Stimulated activated CD8-positive, alpha-beta memory T cell treated with anti-CD3 and anti-CD28 coated beads, Interleukin-4, amount 100 ng/mL, for 4 hours (primary cell): ENCODE results near the gene DKC1.
"Not testable (repeated sequence)": the region's sequence is repeated elsewhere in the genome, so short reads cannot be mapped to it uniquely, and the experiment has no call there.

ENCODE experiments used
- DNase-seq, 2 donors: peaks; one replicate each; pipeline ENCODE4 v3.0.0-alpha.2; 2020; ENCODE audit warnings: low read depth in 2 of 2, low spot score in 1 of 2

The DKC1 gene

DNA sequence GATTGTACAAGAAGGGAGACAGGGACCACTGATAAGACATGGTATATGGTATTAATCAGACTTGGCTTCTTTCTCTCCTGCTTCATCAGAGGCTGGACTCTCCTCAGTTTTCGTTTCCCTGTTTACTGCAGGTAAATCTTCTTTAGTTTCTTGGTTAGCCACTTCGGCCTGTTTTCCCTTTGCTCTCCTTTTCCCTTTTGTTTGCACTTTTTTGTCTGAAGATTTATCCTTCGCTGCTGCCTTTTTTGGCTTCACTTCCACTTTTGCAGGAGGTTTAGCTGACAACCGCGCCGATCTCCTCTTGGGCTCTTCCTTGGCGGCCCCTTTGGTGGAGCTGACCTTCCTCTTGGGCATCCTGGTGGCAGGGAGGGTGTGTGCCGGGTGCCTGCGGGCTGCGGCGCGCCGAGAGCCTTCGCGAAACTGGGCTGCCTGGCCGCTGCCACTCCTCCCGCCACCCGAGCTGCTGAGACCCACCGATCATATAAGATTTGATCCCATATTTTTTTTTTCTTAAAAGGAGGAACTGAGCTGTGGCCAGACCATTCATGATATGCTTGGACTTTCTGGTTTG, 54.5 kb downstream of the DKC1 start:
- DNase-seq: not testable (repeated sequence)

DNA sequence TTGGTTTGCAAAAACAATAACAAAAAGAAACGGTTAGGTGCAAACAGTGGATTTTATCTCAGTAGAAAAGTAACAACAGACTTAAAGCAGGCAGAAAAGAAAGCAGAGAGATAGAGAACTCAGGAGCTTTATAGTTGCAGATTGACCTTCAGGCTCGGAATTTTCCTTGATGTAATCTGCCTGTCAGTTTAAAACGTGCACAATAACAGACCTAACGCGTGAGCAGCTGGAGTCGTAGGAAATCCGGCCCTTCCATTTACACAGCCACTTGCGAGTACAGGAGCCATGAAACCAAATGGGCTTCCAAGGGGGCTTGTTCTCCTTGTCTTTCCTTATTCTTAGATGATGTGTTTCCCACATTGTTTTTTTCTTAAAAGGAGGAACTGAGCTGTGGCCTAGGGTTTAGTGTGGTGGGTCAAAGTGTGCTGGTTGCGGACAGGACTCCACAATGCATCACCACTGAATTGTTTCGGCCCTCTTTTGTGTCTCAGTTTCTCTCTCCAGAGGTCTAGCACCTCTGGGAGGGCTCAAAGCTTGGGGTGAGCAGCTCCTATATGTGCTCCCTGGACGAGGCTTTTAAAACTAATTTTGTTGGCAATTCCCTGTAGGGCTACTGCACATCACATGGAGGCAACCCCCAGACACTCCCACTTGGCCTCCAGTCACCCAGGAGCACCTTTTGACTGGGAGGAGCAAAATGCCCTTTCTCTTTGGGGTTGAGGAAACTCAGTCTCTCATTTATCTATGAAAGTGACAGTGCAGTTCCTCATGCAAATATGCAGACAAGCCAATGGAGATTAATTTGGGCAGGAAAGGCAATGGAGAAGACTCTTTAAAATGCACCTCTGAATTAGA, 56.5 kb downstream of the DKC1 start:
- DNase-seq: no peak

DNA sequence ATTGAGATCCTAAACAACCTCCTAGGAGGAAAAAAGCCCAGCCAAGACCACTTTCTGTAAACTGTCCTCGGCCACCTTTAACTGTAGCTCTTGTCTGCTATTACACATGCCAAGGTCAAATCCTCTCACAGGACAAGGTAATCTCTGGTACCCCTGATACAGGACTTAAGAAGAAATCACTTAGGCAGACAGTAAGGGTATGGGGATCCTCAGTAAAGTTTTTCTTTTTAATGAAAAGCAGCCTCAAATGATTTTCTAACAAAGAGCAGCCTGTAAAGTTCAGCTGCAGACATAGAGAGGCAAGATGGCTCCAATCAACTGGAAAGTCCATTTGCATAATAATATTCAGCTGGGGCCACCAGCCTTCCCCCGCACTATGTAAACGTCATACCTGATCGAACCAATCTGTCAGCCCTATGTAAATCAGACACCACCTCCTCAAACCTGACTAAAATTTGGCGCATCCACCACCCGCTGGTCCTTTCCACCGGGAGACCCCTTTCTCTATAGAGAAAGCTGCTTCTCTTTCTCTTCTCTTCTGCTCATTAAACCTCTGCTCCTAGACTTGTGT, 57.2 kb downstream of the DKC1 start:
- DNase-seq: no peak

DNA sequence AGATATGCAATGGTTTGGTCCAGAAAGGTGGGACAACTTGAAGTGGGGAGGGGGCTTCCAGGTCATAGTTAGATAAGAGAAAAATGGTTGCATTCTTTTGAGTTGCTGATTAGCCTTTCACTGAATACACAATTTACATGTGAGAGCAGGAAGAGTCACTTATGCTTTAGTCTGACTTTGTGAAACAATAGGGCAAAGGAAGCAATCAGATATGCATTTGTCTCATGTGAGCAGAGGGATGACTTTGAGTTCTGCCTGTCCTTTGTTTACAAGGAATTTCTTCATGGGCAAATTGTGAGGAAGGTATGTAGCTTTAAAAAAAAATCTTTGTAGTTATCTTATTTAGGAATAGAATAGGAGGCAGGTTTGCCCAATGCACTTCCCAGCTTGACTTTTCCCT, 58.9 kb downstream of the DKC1 start:
- DNase-seq: no peak

DNA sequence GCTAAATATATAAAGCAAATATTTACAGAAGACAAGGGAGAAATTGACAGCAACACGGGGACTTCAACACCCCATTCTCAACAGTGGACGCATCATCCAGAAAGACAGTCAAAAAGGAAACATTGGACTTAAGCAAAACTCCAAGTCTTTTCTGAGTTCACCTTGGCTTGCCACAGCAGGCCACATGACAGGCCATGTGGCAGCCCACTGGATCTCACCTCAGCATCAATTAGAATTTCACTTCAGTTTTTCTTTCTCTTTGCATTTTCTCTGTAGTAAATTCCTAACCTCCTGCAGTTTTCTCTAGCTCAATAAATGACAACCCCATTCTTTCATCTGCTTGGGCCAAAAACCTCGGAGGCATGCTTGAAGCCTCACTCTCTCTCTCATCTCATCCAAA, 59.4 kb downstream of the DKC1 start:
- DNase-seq: no peak

DNA sequence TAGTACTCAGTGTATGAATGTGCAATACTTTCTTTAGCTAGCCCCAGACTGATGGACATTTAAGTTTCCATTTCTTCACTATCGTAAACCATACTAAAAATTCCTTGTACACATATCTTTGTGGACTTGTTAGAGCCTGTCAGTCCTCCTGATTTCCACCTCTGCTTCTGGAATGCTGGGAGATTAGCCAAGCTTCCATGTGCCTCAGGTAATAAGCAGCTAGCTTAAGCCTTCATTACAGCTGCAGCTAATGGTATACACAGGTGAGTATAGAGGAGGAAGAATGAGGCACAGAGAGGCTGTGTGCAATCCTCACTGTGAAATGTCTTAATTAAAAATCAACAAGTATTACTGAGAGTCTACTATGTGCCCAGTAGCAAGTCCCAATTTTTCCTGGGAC, 62.0 kb downstream of the DKC1 start:
- DNase-seq: no peak

DNA sequence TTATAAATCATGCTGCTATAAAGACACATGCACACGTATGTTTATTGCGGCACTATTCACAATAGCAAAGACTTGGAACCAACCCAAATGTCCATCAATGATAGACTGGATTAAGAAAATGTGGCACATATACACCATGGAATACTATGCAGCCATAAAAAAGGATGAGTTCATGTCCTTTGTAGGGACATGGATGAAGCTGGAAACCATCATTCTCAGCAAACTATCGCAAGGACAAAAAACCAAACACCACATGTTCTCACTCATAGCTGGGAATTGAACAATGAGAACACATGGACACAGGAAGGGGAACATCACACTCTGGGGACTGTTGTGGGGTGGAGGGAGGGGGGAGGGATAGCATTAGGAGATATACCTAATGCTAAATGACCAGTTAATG, 62.9 kb downstream of the DKC1 start:
- not testable (repeated sequence) for DNase-seq
